ENCODE data around the gene DAO. TPM values are rescaled to one million over a fixed set of nuclear protein-coding genes. Genes with fewer than 3 reads are reported as not detected.

The DAO gene
- total RNA-seq, 2 donors from 2014 or later: not detected

DNA sequence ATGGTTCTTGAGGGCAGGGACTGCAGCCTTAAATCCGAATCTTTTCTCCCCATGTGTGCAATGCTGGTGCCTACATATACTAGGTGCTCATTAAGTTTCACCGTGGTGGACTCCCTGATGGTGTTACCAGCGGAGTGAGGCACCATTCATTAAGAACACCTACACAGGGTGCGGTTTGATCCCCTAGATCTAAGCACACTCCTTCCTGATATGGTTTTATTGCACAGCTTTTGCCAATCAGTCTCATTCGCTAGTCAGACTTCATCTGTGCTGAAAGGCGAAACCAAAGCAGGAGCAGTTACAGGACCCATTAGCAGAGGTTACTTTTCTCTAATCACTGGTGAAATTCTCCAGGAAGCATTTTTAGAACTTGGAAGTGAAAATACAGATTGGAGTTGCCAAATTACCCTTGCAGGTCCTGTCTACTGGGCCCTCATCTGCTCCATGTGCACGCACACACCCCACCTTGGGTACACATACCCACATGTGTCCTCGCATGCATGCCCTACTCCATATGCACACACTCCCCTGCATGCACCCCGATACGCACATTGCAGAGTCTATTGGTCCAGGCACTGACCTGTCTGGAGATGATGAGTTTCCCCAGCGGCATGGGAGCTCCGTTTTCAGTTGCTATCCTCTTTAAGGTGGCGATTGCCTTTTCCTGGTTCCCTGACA lies 58.5 kb downstream of the DAO start:
- Mint-ChIP-seq H3K9me3 (no peaks in the 10 kb centered on the region), H3K27me3 (peaks cover 6% of the 10 kb centered on the region), H3K27ac (no peak overlapping the region), H3K4me1 (no peaks in the 10 kb centered on the region), H3K4me3 (no peak overlapping the region), H3K36me3 (ENCODE audit: low read depth) (no peaks in the 10 kb centered on the region)
- ATAC-seq (replicated peaks): no peak

DNA sequence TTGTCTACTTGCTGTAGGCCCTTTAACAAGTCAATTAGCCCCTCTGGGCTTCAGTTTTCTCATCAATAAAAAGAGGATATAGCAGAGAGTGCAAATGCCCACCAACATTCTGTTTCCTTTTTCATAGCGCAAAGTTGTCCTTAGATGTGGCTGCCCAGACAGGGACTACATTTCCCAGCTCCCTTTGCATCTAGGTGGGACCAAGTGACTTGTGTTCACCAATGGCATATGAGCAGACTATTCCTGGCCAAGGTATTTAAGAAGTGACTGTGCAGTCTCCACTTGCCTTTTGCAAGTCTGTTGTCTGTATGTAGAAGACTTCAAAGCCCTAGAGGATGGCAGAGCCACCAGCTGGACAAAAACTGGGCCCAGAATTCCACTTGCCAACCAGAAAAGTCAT lies 59.7 kb downstream of the DAO start:
- no peaks in the 10 kb centered on the region for H3K36me3 Mint-ChIP-seq (ENCODE audit: low read depth)
- no peak overlapping the region for H3K4me3 Mint-ChIP-seq
- ATAC-seq (replicated peaks): peak; percentile 53
- H3K27ac Mint-ChIP-seq: no peak overlapping the region
- H3K4me1 Mint-ChIP-seq: no peaks in the 10 kb centered on the region
- H3K9me3 Mint-ChIP-seq: no peaks in the 10 kb centered on the region
- H3K27me3 Mint-ChIP-seq: peaks cover 6% of the 10 kb centered on the region

DNA sequence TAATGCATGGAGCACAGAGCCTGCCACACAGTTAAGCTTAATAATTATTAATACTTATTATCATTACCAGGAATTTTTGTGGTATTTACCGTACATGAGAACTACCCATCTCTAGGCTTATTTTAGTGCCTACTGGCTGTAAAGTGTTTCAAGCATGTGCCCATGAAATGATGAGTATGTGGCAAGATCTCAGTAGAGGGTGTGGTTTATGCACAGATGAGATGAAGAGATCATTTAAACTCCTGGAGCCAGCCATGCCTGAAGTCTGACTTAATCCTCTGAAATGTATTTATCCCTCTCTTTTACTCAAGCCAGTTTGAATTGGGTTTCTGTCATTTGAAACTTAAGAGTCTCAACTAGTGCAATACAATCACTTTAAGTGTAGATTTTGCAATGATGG lies 60.2 kb downstream of the DAO start:
- no peak overlapping the region for H3K4me3 Mint-ChIP-seq
- H3K27ac Mint-ChIP-seq: no peak overlapping the region
- no peaks in the 10 kb centered on the region for H3K4me1 Mint-ChIP-seq
- no peak for ATAC-seq (replicated peaks)
- peaks cover 6% of the 10 kb centered on the region for H3K27me3 Mint-ChIP-seq
- H3K9me3 Mint-ChIP-seq: no peaks in the 10 kb centered on the region
- no peaks in the 10 kb centered on the region for H3K36me3 Mint-ChIP-seq (ENCODE audit: low read depth)

DNA sequence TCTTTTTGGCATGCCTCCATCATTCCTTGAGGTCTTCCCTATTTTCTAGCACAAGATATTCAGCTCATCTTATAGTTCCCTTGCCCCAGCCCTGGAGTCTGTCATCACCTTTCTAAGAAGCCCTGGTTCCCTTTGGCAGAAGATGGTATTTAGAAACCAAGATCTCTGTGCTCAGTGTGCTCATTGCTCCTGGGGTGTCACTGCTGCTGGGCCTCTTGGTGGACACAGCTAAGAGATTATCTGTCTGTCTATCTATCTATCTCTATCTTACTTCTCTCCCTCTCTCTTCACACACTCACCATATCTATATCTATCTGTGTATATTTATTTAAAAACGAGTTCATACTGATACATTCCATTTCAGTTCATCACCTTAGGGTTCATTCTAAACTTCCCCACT lies 67.2 kb downstream of the DAO start:
- H3K4me3 Mint-ChIP-seq: no peak overlapping the region
- no peaks in the 10 kb centered on the region for H3K36me3 Mint-ChIP-seq (ENCODE audit: low read depth)
- ATAC-seq (replicated peaks): no peak
- no peaks in the 10 kb centered on the region for H3K4me1 Mint-ChIP-seq
- H3K27ac Mint-ChIP-seq: no peak overlapping the region
- peaks cover 6% of the 10 kb centered on the region for H3K9me3 Mint-ChIP-seq
- peaks cover 8% of the 10 kb centered on the region for H3K27me3 Mint-ChIP-seq

DNA sequence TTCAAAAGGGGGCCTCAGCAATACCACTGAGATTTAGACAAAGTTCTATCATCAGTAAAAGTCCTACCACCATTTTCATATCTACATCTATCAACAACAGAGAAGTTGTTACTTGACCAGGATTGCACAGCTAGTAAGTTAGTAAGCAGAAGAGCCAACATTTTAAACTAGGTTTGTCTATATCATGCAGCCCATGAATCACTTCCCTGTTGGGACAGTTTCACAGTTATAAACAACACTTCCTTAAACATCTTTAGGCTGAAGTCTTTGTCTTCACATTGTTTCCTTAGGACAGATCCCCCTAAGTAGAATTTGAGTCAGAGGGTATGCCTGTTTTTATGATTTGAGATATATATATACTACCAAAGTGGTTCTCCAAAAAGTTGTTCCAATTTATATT lies 68.5 kb downstream of the DAO start:
- peaks cover 6% of the 10 kb centered on the region for H3K9me3 Mint-ChIP-seq
- H3K4me1 Mint-ChIP-seq: no peaks in the 10 kb centered on the region
- no peaks in the 10 kb centered on the region for H3K36me3 Mint-ChIP-seq (ENCODE audit: low read depth)
- no peak overlapping the region for H3K4me3 Mint-ChIP-seq
- no peak overlapping the region for H3K27ac Mint-ChIP-seq
- ATAC-seq (replicated peaks): no peak
- peaks cover 8% of the 10 kb centered on the region for H3K27me3 Mint-ChIP-seq

DNA sequence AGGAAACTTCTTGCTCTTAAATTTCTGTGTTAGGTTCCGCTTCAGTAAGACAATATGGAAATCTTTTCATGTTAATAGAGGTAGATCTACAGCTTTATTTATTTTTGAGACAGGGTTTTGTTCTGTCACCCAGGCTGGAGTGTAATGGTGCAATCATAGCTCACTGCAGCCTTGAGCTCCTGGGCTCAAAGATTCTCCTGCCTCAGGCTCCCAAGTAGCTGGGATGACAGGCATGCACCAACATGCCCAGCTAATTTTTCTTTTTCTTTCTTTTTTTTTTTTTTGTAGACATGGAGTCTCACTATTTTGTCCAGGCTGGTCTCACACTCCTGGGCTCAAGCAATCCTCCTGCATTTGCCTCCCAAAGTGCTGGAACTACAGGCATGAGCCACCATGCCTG lies 70.1 kb downstream of the DAO start:
- peaks cover 8% of the 10 kb centered on the region for H3K27me3 Mint-ChIP-seq
- H3K27ac Mint-ChIP-seq: no peak overlapping the region
- ATAC-seq (replicated peaks): no peak
- H3K4me3 Mint-ChIP-seq: no peak overlapping the region
- no peaks in the 10 kb centered on the region for H3K4me1 Mint-ChIP-seq
- H3K9me3 Mint-ChIP-seq: peaks cover 6% of the 10 kb centered on the region
- no peaks in the 10 kb centered on the region for H3K36me3 Mint-ChIP-seq (ENCODE audit: low read depth)

Other genes starting within 250 kb of the DAO start
- 10 to 100 TPM; 79.7 to 89.1 TPM for gene SELPLG, start 246.2 kb upstream of the DAO start, total RNA-seq
- 100 to 1,000 TPM in 1 of 2 donors, 10 to 100 TPM in 1; 81.9 to 101 TPM for gene CORO1C, start 148.6 kb upstream of the DAO start, total RNA-seq
- gene SSH1, start 22.5 kb upstream of the DAO start, total RNA-seq: 10 to 100 TPM; 60.8 to 95.4 TPM
- not detected for gene SVOP, start 141.0 kb downstream of the DAO start, total RNA-seq
- gene USP30, start 172.5 kb downstream of the DAO start, total RNA-seq: 10 to 100 TPM in 1 of 2 donors, 1 to 10 TPM in 1; 8.5 to 11.6 TPM
- gene ALKBH2, start 213.4 kb downstream of the DAO start, total RNA-seq: 10 to 100 TPM; 16.2 to 25.9 TPM
- 10 to 100 TPM; 48.3 to 85.7 TPM for gene UNG, start 217.5 kb downstream of the DAO start, total RNA-seq
- gene ACACB, start 236.5 kb downstream of the DAO start, total RNA-seq: 10 to 100 TPM in 1 of 2 donors, 1 to 10 TPM in 1; 7.4 to 17.3 TPM